Peyer's patch (tissue), 4 donors: ENCODE results near the gene B3GALT5.

ENCODE experiments used
- CTCF ChIP-seq, 6 experiments: fragments of 450-650 bp in 4 of 6; fragments of 200-600 bp in 2 of 6; sonication (generic) in 1 of 6; IDR thresholded peaks; one replicate each; pipeline ENCODE4 v1.5.1; 2017 to 2019; ENCODE audit warnings: antibody characterized with exemption in 6 of 6, mild to moderate bottlenecking in 3 of 6, moderate library complexity in 1 of 6
- POLR2A ChIP-seq, 2 donors: fragments of 450-650 bp; IDR thresholded peaks; one replicate each; pipeline ENCODE4 v1.5.1; 2017; ENCODE audit warnings: antibody characterized with exemption in 2 of 2, mild to moderate bottlenecking in 2 of 2, moderate library complexity in 2 of 2

- TF ChIP-seq CTCF (IDR thresholded peaks at IDR 0.05) (no peak), POLR2A (IDR thresholded peaks at IDR 0.05) (no peak)
Measured at GRCh38 chr21:39675993-39676661, 63.4 kb downstream of the B3GALT5 start.
